Caco-2 (cell line): ENCODE results near the gene CA7. TPM values are rescaled to one million over a fixed set of nuclear protein-coding genes. Genes with fewer than 3 reads are reported as not detected.

Source experiments
- BruUV-seq: library from RNA; stranded (reverse); fragments of 400-500 nt; replicated peaks from 2 replicates; lab custom pipeline; 2021; lab: Mats Ljungman, UMichigan
- CTCF ChIA-PET: fragments of 300-600 bp; sonication (Branson Sonifier 250); formaldehyde crosslinking; loops from one replicate; lab custom pipeline; 2022; ENCODE audit warnings: antibody characterized with exemption; lab: Charles Lee
- POLR2A ChIA-PET: fragments of 300-600 bp; sonication (Branson Sonifier 250); formaldehyde crosslinking; loops from one replicate; lab custom pipeline; 2022; ENCODE audit warnings: antibody characterized with exemption; lab: Charles Lee
- DNase-seq, 2 experiments: peaks; one replicate each; pipeline versions ENCODE4 v3.0.0 to v3.0.0-alpha.2; 2020 to 2022
- H3K27me3 ChIP-seq: replicated peaks from 2 replicates; pipeline ENCODE4 v1.6.0; 2011; ENCODE audit warnings: low read length; ENCODE audit not compliant: control insufficient read depth, insufficient read depth
- H3K36me3 ChIP-seq: 2 replicates; pipeline ENCODE4 v1.5.1; 2011; ENCODE audit warnings: low read length; ENCODE audit not compliant: control insufficient read depth, insufficient read depth
- H3K4me1 ChIP-seq: fragments of 250-450 bp; sonication (Bioruptor Pico); 2 replicates; pipeline ENCODE4 v1.5.1; 2020; ENCODE audit warnings: mild to moderate bottlenecking
- H3K4me3 ChIP-seq: 2 replicates; pipeline ENCODE4 v1.5.1; 2011; ENCODE audit warnings: low read depth, mild to moderate bottlenecking, control low read depth, low read length
- H3K9me3 ChIP-seq: fragments of 250-450 bp; sonication (Bioruptor Pico); 2 replicates; pipeline ENCODE4 v1.5.1; 2020; ENCODE audit warnings: mild to moderate bottlenecking, moderate library complexity
- H3K27ac Mint-ChIP-seq: one replicate; pipeline ENCODE4 v1.8.0; 2022; ENCODE audit warnings: mixed read lengths; ENCODE audit not compliant: unreplicated experiment
- H3K27me3 Mint-ChIP-seq: one replicate; pipeline ENCODE4 v1.8.0; 2022; ENCODE audit warnings: mixed read lengths; ENCODE audit not compliant: insufficient read depth, unreplicated experiment
- H3K36me3 Mint-ChIP-seq: one replicate; pipeline ENCODE4 v1.8.0; 2022; ENCODE audit warnings: mild to moderate bottlenecking, mixed read lengths; ENCODE audit not compliant: insufficient read depth, unreplicated experiment
- H3K4me1 Mint-ChIP-seq: one replicate; pipeline ENCODE4 v1.8.0; 2022; ENCODE audit warnings: low read depth, mixed read lengths; ENCODE audit not compliant: unreplicated experiment
- H3K4me3 Mint-ChIP-seq: one replicate; pipeline ENCODE4 v1.8.0; 2022; ENCODE audit warnings: mild to moderate bottlenecking, moderate library complexity, mixed read lengths; ENCODE audit not compliant: unreplicated experiment
- H3K9me3 Mint-ChIP-seq: one replicate; pipeline ENCODE4 v1.8.0; 2022; ENCODE audit warnings: mixed read lengths; ENCODE audit not compliant: unreplicated experiment
- intact Hi-C: fragments of 100-400 bp; cut with micrococcal nuclease; formaldehyde crosslinking; loops from one replicate; pipeline ENCODE4 v1.10.0; 2022; ENCODE audit not compliant: unreplicated experiment
- total RNA-seq: library from RNA; stranded (reverse); gene quantifications from 2 replicates; pipeline ENCODE4 v1.2.3, GENCODE V29; 2022
- TF ChIP-seq, protein P1 (sequence below), 2 experiments: fragments of 200-600 bp in 1 of 2; IDR thresholded peaks; 1 replicate in 1 of 2; 2 replicates in 1 of 2; pipeline versions ENCODE4 v1.5.1 to v1.8.0; 2011 to 2022; ENCODE audit warnings: antibody characterized with exemption in 1 of 2, control low read depth in 1 of 2, inconsistent platforms in 1 of 2, low read depth in 1 of 2, low read length in 1 of 2, mild to moderate bottlenecking in 1 of 2, moderate library complexity in 1 of 2; ENCODE audit not compliant: insufficient read depth in 1 of 2, severe bottlenecking in 1 of 2, unreplicated experiment in 1 of 2

Gene CA7
- total RNA-seq, 1 experiment from 2014 or later: 0.68 TPM

DNA sequence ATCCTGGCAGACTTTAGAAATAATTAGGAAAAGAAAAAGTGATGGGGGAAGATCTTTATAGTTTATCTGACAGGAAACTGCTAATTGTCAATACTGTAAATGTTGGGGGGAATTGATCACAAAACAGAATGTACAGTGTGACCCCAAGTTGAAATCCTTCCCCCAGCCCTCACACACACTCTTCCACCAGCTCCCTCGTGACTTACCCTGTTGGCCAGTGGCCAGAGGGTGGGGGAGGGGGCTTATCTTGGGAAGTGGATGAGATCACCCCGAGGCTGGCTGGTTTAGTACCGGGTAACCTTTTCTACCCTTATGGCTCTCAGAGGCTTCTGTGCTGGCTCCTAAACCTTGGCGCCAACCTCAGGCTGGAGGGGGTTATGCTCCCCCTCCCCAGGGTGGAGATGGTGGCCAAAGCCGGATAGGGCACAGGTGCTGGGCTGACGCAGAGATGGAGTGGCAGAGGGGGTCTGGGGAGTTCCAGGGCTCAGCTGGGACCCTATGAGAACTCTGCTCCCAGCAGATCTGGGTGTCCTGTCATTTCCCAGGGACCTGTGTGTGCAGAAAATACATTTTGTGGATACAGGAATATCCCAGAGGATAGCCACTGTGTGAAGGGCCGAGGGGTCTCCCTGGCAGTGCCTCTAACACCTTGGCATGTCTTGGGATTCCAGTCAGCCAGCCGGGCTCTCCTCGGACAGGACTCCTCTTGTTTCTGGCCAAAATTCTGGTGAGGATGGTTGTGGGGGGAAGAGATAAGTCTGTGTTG lies 55.9 kb downstream of the CA7 start:
- Mint-ChIP-seq H3K36me3 (no peaks in the 10 kb centered on the region), H3K4me3 (no peak overlapping the region), H3K27me3 (no peaks in the 10 kb centered on the region), H3K4me1 (peaks cover 38% of the 10 kb centered on the region), H3K27ac (peak overlapping the region; percentile 69), H3K9me3 (no peaks in the 10 kb centered on the region)
- Histone ChIP-seq H3K4me3 (no peak overlapping the region), H3K36me3 (no peaks in the 10 kb centered on the region), H3K9me3 (no peaks in the 10 kb centered on the region), H3K4me1 (peaks cover 68% of the 10 kb centered on the region), H3K27me3 (no peaks in the 10 kb centered on the region)
- BruUV-seq: no TSS peak
- intact Hi-C loops: no loop called here
- DNase-seq: peak; percentile 75 to 84
- TF ChIP-seq, protein P1, sequence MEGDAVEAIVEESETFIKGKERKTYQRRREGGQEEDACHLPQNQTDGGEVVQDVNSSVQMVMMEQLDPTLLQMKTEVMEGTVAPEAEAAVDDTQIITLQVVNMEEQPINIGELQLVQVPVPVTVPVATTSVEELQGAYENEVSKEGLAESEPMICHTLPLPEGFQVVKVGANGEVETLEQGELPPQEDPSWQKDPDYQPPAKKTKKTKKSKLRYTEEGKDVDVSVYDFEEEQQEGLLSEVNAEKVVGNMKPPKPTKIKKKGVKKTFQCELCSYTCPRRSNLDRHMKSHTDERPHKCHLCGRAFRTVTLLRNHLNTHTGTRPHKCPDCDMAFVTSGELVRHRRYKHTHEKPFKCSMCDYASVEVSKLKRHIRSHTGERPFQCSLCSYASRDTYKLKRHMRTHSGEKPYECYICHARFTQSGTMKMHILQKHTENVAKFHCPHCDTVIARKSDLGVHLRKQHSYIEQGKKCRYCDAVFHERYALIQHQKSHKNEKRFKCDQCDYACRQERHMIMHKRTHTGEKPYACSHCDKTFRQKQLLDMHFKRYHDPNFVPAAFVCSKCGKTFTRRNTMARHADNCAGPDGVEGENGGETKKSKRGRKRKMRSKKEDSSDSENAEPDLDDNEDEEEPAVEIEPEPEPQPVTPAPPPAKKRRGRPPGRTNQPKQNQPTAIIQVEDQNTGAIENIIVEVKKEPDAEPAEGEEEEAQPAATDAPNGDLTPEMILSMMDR (IDR thresholded peaks at IDR 0.05; ENCODE audit: insufficient read depth in 1 of 2, low read depth in 1 of 2, low read length in 1 of 2, severe bottlenecking in 1 of 2, unreplicated experiment in 1 of 2): no peak
- ChIA-PET CTCF (interaction anchor here (0.6 kb wide), 2 partner anchors 32 to 47 kb away, joined by 3 to 9 read pairs; no protein-coding TSS in a partner anchor), POLR2A (interaction anchor here (0.5 kb wide), 1 partner anchor 42 kb away, joined by 3 read pairs; no protein-coding TSS in a partner anchor)

DNA sequence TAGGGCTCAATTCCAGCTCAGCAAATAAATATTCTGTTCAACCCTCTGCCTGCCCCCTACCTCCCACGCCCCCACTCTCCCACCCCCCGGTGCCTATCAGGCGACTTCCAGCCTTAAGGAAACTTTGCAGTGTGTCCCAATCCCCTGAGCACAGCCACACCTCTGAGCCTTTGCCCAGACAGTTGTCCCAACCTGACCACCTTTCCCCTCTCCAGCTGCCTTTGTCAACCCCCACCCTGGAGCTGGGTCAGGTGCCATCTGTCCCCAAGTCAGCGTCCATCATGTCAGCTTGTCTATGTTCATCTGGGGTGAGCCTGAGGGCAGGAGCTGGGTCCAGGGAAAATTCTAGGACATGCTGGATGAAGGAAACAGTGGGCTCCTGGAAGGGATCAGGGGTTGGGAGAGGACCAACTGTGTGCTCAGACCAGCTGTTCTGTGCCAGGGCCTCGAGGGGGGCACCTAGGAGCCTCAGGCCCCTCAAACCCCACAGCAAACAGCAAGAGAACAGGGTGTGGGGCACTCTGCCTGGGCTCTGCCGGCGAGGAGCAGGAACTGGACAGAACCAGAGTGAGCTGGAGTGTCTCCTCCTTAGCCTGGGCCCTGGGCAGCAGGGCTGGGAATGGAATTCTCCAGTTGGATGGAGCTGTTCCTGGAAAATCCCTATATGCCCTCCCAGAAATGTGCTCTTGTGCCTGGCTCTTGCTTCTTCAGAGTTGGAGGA lies 56.7 kb downstream of the CA7 start:
- Histone ChIP-seq H3K4me3 (no peak overlapping the region), H3K9me3 (no peaks in the 10 kb centered on the region), H3K36me3 (no peaks in the 10 kb centered on the region), H3K4me1 (peaks cover 68% of the 10 kb centered on the region), H3K27me3 (no peaks in the 10 kb centered on the region)
- intact Hi-C loops: no loop called here
- CTCF ChIA-PET: interaction anchor here (0.6 to 0.9 kb wide), 2 partner anchors 33 to 47 kb away, joined by 3 read pairs; no protein-coding TSS in a partner anchor
- H3K27me3 Mint-ChIP-seq: no peaks in the 10 kb centered on the region
- H3K9me3 Mint-ChIP-seq: no peaks in the 10 kb centered on the region
- no TSS peak for BruUV-seq
- no peaks in the 10 kb centered on the region for H3K36me3 Mint-ChIP-seq
- TF ChIP-seq, protein P1 (IDR thresholded peaks at IDR 0.05; ENCODE audit: insufficient read depth in 1 of 2, low read depth in 1 of 2, low read length in 1 of 2, severe bottlenecking in 1 of 2, unreplicated experiment in 1 of 2): no peak
- peaks cover 42% of the 10 kb centered on the region for H3K4me1 Mint-ChIP-seq
- H3K4me3 Mint-ChIP-seq: no peak overlapping the region
- no peak for DNase-seq
- H3K27ac Mint-ChIP-seq: peak overlapping the region; percentile 69
- POLR2A ChIA-PET: no interaction called here

DNA sequence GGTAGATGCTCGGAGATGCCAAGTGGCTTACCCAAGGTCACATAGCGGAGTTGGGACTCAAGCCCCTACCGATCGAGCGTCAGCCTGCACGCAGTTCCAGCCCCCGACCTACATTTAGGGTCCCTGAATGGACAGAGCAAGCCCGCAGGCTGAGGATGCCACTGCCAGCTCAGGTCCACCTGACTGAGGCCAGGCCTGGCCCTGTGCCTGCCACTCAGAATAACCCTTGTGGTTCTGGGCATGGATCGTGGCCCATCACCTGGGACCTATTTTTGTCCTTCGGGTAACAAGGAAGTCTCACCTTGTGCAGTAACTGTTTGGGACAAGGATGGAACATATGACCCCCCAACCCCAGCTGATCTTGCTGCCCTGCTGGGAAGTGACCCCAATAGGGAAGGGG lies 57.4 kb downstream of the CA7 start:
- CTCF ChIA-PET: interaction anchor here (0.9 kb wide), 1 partner anchor 34 kb away, joined by 3 read pairs; no protein-coding TSS in a partner anchor
- Mint-ChIP-seq H3K4me3 (no peak overlapping the region), H3K36me3 (no peaks in the 10 kb centered on the region), H3K9me3 (no peaks in the 10 kb centered on the region), H3K4me1 (peaks cover 42% of the 10 kb centered on the region), H3K27ac (no peak overlapping the region), H3K27me3 (no peaks in the 10 kb centered on the region)
- Histone ChIP-seq H3K4me1 (peaks cover 68% of the 10 kb centered on the region), H3K27me3 (no peaks in the 10 kb centered on the region), H3K9me3 (no peaks in the 10 kb centered on the region), H3K36me3 (no peaks in the 10 kb centered on the region), H3K4me3 (no peak overlapping the region)
- TF ChIP-seq, protein P1 (IDR thresholded peaks at IDR 0.05; ENCODE audit: insufficient read depth in 1 of 2, low read depth in 1 of 2, low read length in 1 of 2, severe bottlenecking in 1 of 2, unreplicated experiment in 1 of 2): no peak
- DNase-seq: no peak
- intact Hi-C loops: no loop called here
- POLR2A ChIA-PET: no interaction called here
- no TSS peak for BruUV-seq
